DMS53 (cell line): ENCODE results near the gene GABBR2.
A peak's percentile ranks its signal among the peaks of the same experiment; 100 is the strongest.

Source experiments
- DNase-seq: peaks from one replicate; lab custom pipeline; 2025; lab: John Stamatoyannopoulos, UW

The GABBR2 gene

DNA sequence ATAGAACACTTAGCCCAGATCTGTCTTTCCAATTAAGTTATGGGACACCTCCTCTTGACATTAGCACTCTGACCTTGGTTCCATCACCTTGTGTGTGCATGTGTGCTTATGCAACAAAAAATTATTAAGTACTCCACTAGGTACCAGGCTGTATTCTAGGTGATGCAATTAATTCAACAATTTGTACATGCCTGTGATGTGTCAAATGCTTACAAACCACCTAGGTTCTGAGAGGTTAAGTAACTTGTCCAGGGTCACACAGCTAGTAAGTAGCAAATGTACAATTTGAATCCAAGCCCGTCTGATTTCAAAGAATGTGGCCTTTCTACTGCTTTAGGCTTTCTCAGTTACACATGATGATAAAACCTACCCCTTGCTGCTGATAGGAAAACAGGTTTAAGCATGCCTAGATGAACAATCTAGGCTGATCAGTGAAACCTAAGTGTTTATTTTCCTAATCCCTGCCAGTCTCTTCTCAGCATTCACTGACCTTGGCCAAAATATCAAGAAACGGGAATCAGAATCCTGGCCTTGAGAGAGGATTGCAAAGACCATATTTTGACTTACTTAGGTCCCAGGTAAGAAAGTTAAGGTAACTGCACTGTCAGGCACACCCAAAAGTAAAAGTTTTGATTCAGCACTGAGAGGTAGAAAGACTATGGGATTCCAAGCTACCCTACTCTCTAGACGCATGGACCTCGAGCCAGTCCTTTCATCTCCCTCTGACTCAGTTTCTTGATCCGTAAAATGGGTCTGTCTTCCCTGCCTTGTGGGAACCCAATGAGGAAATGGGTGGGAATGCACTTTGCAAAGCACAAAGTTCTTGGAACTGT is 454.3 kb downstream of the GABBR2 start:
- no peak for DNase-seq

DNA sequence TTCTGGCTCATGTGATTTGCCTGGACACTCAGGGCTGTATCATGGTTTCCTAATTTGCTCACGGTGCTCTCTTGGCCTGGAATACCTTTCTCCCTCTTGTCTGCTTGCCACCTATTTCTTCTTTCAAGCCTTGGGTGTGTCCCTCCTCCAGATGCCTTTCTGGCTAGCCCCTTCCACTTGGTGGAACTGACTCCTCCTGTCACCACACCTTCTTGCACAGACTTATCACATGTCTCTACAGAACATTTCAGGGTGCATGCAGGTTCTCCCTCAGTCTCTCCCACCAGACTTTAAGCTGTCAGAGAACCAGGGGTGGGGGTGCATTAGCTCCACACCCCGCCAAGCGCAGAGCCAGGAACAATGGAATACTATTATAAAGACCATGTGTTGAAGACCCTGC is 455.2 kb downstream of the GABBR2 start:
- DNase-seq, result no peak

- DNase-seq, result no peak
These were observed 457.2 kb downstream of the GABBR2 start for GRCh38 chr9:98251551-98251950.

GRCh38 chr9:98249771-98250170 is 459.0 kb downstream of the GABBR2 start:
- DNase-seq, result peak; percentile 37

- peak; percentile 19 for DNase-seq
These were observed 459.8 kb downstream of the GABBR2 start for GRCh38 chr9:98248737-98249474.

DNA sequence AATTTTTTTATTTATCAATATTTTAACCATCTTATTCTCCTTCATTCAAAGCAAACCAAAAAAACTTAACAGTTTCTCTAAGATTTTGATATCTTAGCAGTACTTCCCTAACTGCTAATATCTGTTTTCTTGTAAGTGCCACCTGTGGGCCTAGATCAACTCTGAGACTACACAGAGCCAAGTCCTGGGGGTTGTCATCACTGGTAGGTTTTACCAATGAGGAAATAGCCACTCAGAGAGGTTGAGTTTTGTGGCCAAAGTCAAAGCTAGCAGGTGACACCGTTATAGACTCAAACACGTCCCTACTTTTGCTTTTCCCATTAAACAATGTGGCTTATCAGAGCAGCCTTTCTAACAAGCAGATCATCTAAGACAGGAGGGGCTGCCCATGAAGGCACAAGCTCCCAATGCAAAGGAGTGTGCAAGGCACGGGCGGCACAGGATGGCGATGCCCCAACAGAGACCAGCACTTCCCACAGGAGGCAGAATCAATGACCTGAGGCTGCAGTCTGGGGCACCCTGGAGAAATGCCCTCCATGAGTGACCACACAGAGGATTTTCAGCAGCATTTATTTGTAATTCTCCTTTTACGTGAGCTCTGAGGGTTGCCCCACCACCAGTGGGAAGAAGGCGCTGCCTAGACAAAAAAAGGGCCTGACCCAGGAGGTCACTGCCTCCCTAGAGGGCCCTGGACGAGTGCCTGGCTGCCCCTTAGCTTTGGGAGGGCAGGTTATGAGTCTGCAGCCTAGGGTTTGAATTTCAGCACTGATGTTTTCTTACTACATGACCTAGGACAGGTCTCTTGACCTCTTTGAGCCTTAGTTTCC is 460.7 kb downstream of the GABBR2 start:
- no peak for DNase-seq

GRCh38 chr9:98242426-98242825 is 466.3 kb downstream of the GABBR2 start:
- no peak for DNase-seq

GRCh38 chr9:98241357-98242300 is 467.1 kb downstream of the GABBR2 start:
- no peak for DNase-seq

DNA sequence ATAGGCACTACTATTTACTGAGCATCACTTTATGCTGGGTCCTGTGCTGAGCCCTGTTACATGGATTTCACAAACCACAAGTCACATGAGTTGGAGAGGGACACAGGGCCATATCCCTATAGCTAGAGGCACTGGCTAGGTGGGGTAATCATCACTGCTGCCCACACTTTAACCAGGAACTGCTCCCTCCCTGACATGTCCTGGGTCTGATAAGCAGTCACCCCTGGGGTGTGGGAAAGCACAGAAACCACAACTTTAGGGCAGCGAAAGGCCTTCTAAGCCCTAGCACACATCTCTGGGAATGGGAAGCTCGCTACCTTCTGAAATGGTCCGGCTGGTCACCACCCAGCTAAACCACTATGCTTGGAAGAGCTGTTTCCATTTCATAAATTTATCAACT is 468.3 kb downstream of the GABBR2 start:
- no peak for DNase-seq
